ENCODE data around the gene ALDH1A2.

GRCh38 chr15:57945616-57946015 is 119.9 kb downstream of the ALDH1A2 start:
- no peak for TF ChIP-seq POLR2A (IDR thresholded peaks at IDR 0.05)
- no peak for TF ChIP-seq CTCF (IDR thresholded peaks at IDR 0.05)
- TF ChIP-seq POLR2AphosphoS5 (IDR thresholded peaks at IDR 0.05), result no peak

Measured in gastroesophageal sphincter (tissue), 3 donors.